GM21723 (cell line): ENCODE measurements around the gene PPP6R1.

Experiments used
- ATAC-seq: cut with Tn5 transposase; IDR thresholded peaks from one replicate; pipeline ENCODE4 v1.9.1; 2021; ENCODE audit warnings: mild to moderate bottlenecking, moderate library complexity; ENCODE audit not compliant: unreplicated experiment

Gene PPP6R1

DNA sequence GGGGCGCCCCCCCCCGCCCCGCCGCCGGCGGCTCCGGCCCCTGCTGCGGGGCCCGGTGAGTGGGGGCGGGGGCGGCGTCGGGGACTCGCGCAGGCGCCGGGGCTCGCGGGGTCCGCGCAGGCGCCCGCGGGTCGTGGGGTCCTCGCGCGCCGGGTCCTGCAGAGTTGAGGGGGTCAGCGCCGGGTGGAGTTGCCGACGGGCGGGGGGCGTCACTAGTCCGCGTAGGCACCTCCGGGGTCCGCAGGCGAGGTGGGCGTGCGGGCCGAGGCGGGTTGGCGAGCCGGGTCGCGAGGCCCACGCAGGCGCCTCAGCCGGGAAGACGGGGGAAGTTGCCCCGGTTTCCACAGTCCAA lies 365 bp downstream of the PPP6R1 start:
- ATAC-seq, result peak; percentile 12

DNA sequence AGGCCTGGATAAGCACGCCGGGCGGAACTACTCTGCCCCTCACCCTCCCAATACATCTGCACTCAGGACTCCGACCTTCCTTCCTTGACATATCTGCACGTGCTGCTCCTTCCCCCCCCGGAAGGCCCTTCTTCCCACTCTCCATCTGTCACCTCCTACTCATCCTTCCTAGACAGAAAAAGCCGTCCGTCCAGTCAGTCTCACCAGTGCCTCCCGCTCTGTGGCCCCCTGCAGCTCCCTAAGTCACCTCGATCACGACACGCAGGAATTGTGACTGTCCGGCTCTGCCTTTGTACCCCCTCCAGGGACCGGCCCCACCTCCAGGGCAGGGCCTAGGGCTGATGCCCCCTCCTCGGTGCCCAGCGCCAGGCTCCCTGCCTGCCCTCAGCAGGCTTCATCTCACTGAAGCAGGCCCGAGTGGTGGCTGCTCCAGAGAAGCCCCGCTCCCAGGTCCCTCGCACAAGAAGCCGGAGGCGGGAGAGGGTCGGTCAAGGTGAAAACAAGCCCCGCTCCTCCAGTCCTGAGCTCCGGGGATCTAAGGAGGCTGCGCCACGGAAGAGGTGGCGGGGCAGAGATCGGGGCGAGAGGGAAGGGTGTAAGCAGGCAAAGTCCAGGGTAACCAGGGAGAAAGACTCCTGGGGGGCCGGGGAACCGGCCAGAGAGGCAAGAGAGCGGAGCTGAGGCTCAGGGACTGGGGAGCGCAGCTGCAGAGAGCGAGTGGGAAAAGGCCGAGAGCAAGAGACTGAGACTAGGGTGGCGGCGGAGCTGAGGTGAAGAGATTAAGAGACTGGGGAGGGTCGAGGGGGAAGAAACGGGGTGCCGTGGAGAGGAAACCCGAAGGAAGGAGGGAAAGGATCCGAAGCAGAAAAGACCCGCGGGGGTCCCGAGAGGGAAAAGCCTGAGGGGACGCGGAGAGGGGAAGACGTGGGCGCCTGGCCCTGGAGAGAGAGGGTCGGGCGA lies 1.1 kb downstream of the PPP6R1 start:
- no peak for ATAC-seq

DNA sequence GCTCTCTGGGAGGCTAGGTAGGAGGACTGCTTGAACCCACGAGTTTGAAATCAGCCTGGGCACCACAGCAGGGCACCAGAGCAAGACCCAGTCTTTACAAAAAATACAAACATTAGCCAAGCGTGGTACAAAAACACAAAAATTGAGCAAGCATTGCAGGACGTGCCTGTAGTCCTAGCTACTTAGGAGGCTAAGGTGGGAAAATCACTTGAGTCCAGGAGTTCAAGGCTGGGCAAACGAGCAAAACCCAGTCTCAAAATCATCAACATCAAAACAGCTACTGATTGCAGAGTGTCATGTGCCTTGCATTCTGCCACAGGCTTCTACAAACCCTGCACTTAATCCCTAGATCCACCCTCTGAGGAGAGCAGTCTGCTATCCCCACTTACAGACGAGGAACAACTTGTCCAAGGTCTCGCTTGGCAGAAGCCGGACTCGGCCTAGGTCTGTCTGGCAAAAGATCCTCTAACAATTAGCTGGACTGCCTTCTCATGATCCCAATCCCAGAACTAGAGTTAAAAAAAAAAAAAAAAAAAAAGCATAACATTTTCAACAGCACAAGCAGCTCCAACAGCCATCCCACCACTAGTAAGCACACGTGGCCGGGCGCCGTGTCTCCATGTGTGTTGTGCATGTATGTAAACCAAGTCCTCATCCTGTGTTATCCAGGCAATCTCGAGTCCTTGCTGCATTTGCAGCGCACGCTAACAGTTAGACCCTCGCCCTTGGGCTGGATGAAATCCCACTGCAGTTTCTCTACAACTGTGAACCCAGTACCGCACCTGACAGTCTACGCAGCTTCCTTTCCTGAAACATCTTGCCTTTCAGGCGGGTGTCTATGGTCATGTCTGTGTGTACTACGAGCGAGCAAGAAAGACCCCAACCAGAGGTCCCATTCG lies 2.0 kb downstream of the PPP6R1 start:
- ATAC-seq, result no peak

DNA sequence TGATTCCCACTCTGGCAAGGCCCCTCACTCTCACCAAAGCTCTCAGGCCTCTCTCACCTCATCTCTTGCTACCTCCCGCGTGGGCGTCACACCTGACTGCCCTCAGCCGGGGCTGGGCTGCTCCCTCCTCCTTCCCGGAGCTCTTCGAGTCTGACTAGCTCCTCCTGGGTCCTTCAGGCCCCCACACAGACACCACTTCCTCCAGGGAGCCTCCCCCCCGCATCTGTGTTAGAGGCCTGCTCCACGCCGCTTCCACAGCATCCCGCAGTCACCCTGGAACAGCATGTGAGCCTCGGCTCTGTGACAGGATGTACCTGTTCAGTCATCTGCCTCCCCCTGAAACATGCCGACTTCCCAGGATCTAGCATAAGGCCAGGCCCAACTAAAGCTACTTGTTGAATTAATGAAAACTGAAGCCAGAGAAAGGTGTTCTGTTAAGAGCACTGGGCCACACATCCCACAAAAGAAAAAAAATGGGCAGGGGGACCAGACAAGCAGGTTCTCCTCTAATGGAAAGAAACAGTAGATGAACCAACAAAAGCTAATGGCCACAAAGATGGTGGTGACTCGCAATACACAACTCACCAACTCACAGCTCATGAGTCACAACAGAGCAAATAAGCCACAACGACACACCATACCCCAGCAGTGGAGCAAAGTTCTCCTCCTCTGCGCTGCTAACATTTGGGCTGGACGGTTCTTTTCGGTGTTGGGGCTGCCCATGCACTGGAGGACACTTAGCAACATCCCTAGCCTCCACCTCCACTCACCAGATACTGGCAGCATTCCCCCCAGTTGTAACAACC lies 3.0 kb downstream of the PPP6R1 start:
- no peak for ATAC-seq

DNA sequence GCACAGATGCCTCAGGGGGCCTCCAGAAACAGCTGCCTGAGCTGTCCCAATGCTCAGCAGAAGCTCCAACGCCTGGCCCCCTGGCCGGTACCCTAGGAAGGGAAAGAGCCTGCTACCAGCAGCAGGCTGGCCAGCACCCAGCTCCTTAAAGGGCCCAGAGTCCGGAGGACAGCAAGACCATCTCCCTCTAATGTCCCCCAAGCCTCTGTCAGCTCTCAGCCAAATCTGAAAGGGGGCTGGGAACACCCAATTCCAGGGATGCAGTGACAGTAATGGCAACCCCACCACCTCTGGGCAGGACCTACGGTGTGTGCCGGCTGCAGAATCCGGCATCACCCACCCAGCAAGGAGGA lies 4.2 kb downstream of the PPP6R1 start:
- no peak for ATAC-seq

DNA sequence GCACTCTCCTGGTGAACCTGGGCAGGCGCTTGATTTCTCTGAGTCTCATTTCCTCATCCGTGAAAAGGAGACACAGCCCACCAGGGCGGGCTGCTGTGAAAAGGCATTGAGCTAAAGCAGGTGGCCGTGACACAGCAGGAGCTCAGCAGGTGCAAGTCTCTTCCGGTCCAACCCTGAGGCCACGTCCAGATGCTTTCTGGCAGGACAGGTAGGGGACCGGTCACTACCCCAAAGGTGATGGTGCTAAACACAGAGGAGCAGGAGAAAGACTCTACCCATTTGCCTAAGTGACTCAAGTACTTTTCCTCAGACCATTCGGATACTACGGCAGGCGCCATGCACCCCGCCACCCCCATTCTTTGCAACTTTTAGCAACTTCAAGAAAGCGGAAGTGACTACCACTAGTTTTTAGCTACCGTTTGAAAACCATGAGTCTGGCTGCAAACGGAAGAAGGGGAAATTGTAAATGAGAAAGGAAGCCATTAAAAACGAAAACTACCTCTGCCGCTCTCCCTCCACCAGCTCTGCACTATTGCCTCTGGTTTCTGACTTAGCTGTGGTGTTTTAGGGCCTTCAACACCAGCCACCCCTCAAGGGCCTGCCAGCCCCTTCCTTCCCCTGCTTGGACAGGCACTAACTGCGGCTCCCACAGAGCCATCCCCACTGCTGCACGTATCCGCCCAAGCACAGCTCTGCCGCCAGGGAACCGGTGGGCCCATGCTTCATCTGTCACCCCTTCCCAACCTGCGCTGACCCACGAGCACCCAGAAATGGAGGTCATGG lies 4.8 kb downstream of the PPP6R1 start:
- ATAC-seq, result peak; percentile 44

DNA sequence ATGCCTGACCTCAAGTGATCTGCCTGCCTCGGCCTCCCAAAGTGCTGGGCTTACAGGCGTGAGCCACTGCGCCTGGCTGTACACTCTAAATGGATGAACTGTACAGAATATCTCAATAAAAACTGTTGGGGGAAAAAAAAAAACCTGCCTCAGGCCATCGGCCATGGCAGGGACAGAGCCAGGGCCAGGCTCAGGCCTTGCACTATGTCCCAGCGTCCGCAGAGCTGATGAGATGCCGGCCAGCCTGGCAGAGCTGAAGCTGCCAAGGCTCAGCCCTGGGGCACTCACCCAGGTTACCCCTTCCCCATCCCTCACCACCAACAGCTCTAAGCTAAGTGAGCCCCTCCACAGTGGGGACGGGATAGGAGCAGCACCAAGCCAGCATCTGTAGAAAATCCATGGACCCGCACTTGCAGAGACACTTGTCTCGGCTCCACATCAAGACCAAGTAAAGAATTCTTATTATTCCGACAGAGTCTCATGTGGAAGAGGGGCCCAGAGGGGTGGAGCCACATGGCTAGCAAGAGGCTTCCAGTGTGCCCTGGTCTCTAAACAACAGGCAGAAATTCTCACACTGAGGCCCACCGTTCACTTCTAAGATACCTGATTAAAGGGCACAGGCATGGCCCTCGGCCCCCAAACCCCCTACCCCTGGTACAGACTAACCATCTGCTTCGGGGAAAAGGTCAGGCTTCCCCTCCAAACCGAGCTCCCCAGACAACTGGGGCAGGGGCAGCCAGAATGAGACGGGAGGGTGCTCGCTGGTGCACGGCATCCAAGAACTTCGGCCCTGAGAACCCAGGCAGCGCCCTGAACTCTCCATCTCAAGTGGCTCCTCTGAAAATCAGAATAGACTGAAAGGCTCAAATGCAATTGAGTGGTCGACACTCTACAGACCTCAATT lies 5.8 kb downstream of the PPP6R1 start:
- ATAC-seq, result no peak

DNA sequence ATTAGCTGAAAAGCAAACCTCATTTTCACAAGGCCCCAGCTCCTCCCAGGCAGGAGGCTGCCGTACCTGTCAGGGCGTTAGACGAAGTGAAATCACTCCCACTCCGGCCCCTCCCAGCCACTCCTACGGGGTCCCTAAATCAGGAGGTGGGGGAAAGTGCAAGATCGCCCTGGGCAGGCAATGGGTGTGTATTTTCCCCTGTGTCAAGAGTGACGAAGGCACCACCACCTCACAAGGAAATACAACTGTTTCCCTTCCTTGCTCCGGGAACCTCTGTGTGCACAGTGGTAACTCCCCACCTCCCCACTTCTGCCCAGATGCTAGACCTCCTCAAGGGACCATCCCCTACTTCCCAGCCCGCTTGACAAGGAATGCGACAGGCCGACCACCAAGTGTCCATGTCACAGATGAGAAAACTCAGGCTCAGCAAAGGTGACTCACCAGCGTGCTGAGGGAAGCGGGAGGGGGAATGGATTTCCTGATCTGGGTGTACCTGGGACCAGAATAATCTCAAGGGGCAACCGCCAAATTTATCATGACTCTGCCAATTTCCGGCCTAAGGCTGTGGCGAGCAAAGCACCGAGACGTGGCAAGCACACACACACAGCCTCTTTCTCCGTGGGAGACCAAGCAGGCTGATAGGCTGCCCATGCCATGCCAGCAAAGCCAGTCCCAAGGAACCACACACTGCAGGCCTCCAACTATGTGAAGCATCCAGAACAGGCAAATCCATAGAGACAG lies 7.3 kb downstream of the PPP6R1 start:
- ATAC-seq, result no peak

DNA sequence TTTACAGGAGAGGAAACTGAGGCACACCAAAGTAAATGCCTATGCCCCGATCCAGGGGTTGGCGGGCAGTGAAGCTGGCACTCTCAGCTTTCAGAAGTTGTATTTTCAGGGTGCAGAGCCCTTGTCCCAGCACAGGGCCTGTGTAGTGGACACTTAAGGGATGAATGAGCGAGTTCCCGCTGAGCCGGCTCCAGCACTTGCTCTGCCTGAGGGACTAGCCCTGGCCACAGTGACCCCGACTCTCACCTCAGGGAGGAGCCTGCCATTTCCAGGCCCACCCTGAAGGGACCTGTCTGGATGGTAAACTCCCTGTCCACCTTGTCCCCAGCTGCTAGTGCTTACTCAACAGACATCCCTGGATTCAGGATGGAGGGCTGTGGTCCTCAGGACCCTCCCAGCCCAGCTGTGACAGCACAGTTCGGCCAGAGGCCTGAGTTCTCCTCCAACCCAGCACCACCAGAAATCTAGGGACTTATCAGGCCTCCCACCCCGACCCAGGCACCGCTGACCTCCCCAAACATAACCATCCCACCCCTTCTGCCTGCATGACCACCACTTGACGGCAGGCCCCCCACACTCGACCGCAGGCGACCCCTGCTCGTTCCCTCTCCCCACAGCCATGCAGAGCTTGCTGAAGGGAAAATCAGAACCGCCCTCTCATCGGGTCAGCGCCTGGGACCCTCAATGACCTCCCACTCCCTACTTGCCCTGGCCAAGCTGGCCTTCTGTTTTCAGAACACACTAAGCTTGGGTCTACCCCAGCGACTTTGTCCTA lies 8.4 kb downstream of the PPP6R1 start:
- no peak for ATAC-seq

DNA sequence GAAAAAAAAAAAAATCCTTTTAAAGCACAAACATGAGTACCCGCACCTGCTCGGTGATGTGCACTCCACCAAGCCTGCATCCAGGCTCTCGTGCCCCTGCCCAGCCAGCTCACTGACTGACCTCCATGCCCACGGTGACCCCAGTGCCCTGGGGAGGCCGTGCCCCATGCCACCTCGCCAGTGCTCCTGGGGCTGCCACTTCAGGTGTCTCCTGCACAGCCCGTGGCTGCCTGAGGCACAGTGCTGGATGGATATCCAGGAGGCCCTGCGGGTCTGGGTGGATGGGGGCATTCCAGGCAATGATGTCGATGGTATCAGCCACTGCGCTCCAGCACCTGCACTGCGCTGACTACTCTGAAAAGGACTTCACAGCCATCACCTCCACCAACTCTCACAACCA lies 9.0 kb downstream of the PPP6R1 start:
- no peak for ATAC-seq

DNA sequence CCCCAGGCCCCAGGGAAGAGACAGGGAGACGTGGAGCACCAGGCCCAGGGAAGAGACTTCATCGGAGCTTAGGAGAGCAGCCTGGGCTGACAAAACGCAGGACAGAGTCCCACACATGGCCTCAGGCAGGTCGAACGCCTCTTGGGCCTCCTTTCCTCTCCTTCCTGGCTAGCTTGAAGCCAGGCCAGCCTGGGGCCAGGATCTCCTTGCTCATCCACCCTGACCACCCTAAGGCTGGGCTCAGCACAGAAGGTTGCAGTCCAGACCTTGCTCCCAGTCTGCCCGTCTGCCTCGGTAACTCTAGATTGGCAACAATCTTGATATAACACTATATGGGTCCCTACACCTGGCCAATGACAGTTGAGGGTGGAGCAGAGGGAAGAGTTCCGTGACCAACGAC lies 10.1 kb downstream of the PPP6R1 start:
- ATAC-seq, result no peak

DNA sequence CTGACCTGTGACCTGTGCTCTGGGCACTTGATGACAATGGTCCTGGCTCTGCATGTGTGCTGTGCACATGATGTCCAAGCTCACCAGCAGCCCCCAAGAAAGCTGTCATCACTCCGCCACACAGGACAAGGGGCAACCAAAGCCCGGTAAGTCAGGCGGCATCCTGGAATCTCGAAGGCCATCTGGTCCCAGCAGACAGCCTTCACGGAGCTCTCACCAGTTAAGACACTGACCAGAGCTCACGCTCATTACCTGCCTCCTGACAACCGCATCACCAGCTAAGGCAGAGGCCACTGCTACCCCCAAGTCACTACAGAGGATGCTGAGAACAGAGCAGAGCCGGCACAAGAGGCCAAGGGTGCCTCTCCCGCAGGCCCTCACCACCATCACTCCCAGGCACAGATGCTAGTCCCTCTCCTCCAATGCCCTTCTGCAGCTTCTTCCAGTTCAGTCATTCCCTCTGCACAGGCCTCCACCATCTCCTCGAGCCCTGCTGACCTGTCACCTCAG lies 10.6 kb downstream of the PPP6R1 start:
- ATAC-seq, result no peak

DNA sequence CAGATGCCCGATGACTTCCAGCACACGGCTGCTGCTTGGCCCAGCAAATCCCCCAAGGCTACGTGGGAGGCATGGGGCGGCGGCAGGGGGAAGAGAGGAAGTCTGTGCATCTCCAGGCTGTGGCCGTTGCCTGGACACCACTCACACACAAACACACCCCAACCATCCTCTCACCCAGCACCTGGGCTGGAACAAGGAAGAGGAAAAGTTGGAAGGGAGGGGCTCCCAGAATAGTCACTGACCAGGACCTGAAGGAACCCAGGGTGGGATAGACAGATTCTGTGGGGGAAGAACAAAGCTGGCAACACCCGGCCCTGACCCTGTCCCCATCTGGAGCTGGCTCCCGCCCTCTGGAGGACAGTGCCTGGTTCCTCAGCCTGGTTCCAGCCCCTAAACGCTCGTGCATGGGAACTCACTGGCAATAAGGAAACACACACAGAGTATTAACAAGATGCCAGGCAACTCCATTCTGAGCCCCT lies 11.2 kb downstream of the PPP6R1 start:
- no peak for ATAC-seq

DNA sequence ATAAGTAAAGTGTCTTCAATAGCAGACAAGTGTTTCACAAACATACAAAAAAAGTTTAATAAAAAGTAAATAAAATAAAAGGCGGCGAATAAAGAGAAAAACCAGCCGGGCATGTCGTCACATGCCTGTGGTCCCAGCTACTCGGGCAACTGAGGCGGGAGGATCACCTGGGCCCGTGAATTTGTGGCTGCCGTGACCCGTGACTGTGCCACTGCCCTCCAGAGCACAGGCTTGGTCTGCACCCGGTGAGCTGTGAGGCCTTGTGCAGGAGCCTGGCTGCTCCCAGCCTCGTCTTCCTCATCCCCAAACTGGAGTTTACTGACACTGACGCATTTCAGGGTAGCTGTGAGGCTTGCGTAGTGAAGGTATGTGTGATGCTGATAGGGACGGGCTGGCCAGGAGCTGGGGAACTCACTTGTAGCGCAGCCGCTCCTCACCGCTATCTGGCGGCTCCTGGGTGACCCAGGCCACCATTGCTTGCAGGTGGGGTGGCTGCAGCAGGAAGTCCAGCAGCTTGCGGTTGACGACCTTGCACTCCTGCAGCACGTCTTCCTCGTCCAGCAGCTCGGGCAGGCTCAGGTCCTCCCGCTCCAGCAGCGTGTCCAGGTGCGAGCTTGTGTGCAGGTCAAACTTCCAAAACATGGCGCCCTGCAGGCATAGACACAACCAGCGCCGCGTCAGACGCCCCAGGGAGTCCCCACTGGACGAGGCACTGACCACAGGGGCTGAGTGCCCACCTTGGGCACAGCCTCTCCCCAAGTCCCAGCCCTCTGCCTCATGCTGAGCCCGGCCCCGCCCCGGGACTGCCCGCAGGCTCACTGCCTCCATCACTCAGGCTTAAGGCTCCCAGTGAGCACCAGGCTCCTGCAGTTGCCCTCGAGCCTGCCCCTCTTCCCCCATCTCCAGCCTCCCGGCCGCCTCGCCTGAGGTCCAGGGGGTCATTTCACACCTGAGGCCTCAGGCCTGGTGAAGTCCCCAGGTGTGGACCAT lies 12.1 kb downstream of the PPP6R1 start:
- ATAC-seq, result no peak

DNA sequence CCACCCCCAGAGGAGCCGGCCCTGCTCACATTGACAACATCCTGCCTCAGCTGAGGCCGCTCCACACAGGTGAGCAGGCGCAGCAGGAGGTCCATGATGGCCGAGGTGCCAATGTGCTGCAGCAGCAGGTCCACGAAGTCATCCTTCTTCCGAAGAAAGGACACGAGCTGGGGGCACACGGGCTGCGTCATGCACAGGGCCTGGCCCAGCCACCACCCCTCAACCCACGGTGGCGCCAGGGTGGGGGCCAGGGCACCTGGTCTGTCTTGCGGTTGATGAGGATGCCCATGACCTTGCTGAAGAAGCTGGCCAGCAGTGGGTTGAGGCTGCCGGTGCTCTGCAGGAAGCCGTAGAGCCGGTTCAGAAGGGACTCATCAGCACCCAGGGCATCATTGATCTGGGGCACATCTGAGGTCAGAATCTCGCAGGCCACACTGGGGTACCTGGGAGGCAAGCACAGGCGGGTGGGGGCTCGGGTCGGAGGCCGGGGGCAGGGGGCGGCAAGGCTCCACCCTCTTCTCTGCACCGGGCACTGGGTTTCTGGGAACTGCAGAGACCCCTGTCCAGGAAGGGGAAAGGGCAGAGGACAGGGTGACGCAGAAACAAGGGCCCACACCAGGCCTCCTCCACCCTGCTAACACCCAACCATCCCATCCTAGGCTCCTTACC lies 13.4 kb downstream of the PPP6R1 start:
- no peak for ATAC-seq
